ENCODE results near the gene FBXO5.

The FBXO5 gene

DNA sequence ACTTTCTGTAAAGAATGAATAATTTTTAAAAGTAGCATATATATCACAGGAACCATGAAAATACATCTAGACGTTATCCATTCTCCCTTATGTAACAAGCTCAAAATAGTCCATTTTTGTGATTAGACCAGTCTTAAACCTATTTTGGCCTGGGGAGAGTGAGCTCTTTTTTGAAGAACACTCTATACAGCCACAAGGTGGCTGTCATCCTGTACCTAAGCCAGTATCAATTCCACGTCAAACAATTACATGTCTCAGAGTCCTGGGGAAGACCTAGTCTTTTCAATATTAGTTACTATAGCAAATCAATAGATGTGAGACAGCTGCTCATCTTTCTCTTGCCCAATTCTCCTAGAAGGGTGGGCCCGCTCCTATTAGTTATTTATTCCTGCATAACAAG is 28.4 kb downstream of the FBXO5 start:
- Mint-ChIP-seq H3K36me3 (ENCODE audit: insufficient read depth) (no peaks in the 10 kb centered on the region), H3K27ac (no peak overlapping the region), H3K27me3 (peaks cover 60 to 65% of the 10 kb centered on the region in 2 donors), H3K9me3 (no peaks in the 10 kb centered on the region), H3K4me1 (ENCODE audit: low read depth in 2 of 2) (no peaks in the 10 kb centered on the region), H3K4me3 (no peak overlapping the region)
- ATAC-seq (replicated peaks) = no peak
- DNase-seq = no peak

DNA sequence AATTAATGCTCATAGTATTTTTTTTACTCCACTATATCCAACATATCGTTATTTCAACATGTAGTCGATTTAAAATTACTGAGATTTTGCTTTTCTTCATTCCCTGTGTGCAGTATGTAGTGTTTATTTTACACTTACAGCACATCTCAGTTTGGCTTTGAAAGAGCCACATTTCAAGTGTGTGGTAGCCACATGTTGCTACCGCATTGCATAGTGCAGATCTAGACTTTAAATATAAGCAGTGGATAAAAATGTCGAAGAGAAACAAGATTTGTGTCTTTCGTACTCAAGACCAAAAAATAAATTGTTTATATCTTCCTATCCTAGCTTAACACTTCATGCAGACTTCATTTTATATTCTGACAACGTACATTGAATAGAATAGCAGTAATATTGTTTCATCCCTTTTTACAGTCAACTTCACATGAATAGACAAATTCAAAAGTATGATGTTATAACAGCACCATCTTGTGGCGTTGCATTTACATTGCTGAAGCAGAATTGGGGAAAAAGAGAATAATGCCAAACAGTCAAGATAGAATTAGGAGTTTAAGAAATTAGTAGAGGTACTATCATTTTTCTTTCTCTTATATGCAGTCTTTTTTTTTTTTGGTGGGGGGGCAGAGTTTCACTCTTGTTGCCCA is 29.9 kb downstream of the FBXO5 start:
- Mint-ChIP-seq H3K27me3 (peaks cover 60 to 63% of the 10 kb centered on the region in 2 donors), H3K4me3 (no peak overlapping the region), H3K36me3 (ENCODE audit: insufficient read depth) (no peaks in the 10 kb centered on the region), H3K9me3 (no peaks in the 10 kb centered on the region), H3K4me1 (ENCODE audit: low read depth in 2 of 2) (peaks cover 4 to 5% of the 10 kb centered on the region in 2 donors), H3K27ac (no peak overlapping the region)
- ATAC-seq (replicated peaks) (no peak), DNase-seq (no peak)

GRCh38 chr6:152952045-152952444 is 30.8 kb downstream of the FBXO5 start:
- ATAC-seq (replicated peaks) = no peak
- H3K36me3 Mint-ChIP-seq (ENCODE audit: insufficient read depth) = no peaks in the 10 kb centered on the region

DNA sequence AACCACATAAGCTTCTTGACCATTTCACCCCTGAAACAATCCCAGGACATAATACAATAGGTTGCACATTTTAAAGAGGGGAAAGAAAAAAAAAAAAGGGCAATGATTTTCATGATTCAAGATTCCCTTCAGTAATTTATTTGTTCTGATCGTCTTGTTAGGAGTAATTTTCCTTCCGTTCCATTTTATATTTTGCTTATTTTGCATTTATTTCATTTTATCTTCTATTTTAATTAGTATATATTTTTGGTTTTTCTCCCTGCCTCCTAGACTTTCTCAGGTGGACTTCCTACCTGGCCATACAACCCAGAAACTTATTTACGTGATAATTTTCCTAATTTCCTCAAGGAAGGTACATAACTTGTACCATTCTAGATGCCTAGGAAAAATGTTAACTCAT is 32.6 kb downstream of the FBXO5 start:
- Mint-ChIP-seq H3K27me3 (peaks cover 52 to 57% of the 10 kb centered on the region in 2 donors), H3K9me3 (no peaks in the 10 kb centered on the region), H3K4me1 (ENCODE audit: low read depth in 2 of 2) (peaks cover 6 to 7% of the 10 kb centered on the region in 2 donors), H3K4me3 (no peak overlapping the region), H3K36me3 (ENCODE audit: insufficient read depth) (no peaks in the 10 kb centered on the region), H3K27ac (no peak overlapping the region)
- DNase-seq = no peak
- ATAC-seq (replicated peaks) = no peak

More at GRCh38 chr6:152952045-152952444, 30.8 kb downstream of the FBXO5 start:
- Mint-ChIP-seq H3K9me3 (no peaks in the 10 kb centered on the region), H3K27ac (no peak overlapping the region), H3K4me3 (no peak overlapping the region), H3K27me3 (peaks cover 63% of the 10 kb centered on the region in 2 donors), H3K4me1 (ENCODE audit: low read depth in 2 of 2) (peaks cover 6 to 7% of the 10 kb centered on the region in 2 donors)
- no peak for DNase-seq

DNA sequence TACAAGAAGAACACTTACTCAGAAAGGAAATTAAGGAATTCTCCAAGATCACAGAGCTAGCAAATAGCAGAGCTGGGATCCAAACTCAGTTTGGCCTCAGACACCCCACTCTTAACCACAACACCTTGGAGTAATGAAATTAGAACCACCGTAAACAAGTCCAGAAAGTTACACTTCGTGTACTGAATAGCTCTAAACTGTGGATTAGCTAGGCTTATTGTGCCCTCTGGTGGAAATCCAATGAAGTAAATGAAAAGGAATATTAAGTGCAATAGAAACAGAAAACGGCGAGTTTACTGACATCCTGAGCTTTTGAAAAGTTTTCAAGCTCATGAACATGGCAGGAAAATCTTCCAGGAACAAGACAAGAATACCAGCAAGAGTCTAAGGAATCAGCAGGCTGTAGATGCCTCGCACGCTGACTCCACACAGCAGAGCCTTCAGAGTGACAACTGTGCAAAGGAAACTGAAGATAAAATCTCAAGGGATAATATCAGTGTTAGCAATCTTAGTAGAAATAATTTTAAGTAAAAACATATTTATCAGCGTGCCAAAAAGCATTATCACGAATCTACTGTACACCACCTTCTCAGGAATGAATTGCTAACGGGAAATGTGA is 34.6 kb downstream of the FBXO5 start:
- Mint-ChIP-seq H3K9me3 (no peaks in the 10 kb centered on the region), H3K4me1 (ENCODE audit: low read depth in 2 of 2) (peaks cover 6 to 7% of the 10 kb centered on the region in 2 donors), H3K27me3 (peaks cover 48 to 62% of the 10 kb centered on the region in 2 donors), H3K36me3 (ENCODE audit: insufficient read depth) (no peaks in the 10 kb centered on the region), H3K27ac (no peak overlapping the region), H3K4me3 (peak overlapping the region in 1 of 2 donors; percentile 33)
- ATAC-seq (replicated peaks) = peak; percentile 71
- peak in 2 of 3 experiments; percentile 9 to 10 for DNase-seq

GRCh38 chr6:152946995-152947394 is 35.8 kb downstream of the FBXO5 start:
- no peaks in the 10 kb centered on the region for H3K9me3 Mint-ChIP-seq
- H3K36me3 Mint-ChIP-seq (ENCODE audit: insufficient read depth) = no peaks in the 10 kb centered on the region
- no peak overlapping the region for H3K27ac Mint-ChIP-seq
- peaks cover 6 to 7% of the 10 kb centered on the region in 2 donors for H3K4me1 Mint-ChIP-seq (ENCODE audit: low read depth in 2 of 2)
- ATAC-seq (replicated peaks) = no peak
- H3K27me3 Mint-ChIP-seq = peaks cover 49 to 54% of the 10 kb centered on the region in 2 donors
- no peak for DNase-seq
- H3K4me3 Mint-ChIP-seq = no peak overlapping the region

- H3K4me3 Mint-ChIP-seq = no peak overlapping the region
- no peak for ATAC-seq (replicated peaks)
- H3K36me3 Mint-ChIP-seq (ENCODE audit: insufficient read depth) = no peaks in the 10 kb centered on the region
- H3K27me3 Mint-ChIP-seq = peaks cover 50 to 52% of the 10 kb centered on the region in 2 donors
- no peaks in the 10 kb centered on the region for H3K9me3 Mint-ChIP-seq
- DNase-seq = no peak
- H3K4me1 Mint-ChIP-seq (ENCODE audit: low read depth in 2 of 2) = peaks cover 6 to 7% of the 10 kb centered on the region in 2 donors
- H3K27ac Mint-ChIP-seq = no peak overlapping the region
These were observed 36.4 kb downstream of the FBXO5 start for GRCh38 chr6:152946484-152946883.

DNA sequence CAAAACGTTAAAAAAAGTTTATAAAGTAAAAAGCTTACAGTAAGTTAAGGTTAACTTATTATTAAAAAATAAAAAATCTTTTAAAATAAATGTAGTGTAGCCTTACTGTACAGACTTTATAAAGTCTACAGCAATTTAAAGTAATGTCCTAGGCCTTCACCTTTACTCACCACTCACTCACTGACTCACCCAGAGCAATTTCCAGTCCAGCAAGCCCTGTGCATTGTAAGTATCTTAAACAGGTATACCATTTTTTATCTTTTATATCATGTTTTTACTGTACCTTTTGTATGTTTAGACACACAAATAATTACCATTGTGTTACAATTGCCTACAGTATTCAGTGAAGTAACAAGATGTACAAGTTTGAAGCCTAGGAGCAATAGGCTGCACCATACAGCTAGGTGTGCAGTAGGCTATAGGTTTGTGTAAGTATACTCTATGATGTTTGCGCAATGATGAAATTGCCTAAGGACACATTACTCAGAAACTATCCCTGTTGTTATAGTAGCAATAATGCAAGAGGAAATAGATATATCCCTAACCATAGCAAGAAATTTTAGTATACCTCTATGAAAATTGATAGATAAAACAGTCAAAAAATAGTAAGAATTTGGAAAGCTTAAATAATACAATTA is 39.5 kb downstream of the FBXO5 start:
- Mint-ChIP-seq H3K4me1 (ENCODE audit: low read depth in 2 of 2) (peaks cover 6 to 7% of the 10 kb centered on the region in 2 donors), H3K9me3 (no peaks in the 10 kb centered on the region), H3K27me3 (peaks cover 40 to 46% of the 10 kb centered on the region in 2 donors), H3K4me3 (no peak overlapping the region), H3K27ac (no peak overlapping the region), H3K36me3 (ENCODE audit: insufficient read depth) (no peaks in the 10 kb centered on the region)
- ATAC-seq (replicated peaks) = no peak
- no peak for DNase-seq

DNA sequence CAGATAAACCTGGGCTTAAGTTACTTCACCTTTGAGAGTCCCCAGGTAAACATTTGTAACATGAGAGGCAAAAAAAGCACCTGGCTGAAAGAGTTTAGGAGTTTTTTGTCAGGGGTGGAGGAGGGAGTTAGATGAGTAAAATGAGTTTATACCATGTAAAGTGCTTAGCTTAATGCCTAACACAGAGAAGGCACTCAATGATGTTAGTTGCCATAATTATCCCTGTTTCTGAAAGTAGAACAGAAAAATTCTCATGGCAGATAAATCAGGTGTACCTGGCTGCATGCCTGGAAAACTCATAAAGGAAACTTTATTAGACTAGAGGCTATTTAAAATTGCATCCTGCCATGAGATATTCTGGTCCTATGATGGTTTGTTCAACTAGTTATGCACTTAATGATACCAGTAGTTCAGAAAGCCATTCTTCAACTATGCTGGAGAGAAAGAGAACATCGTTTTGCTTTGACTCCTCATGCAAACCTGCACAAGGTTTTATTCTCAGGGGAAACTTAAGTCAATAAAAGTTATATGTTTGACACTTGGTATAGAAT is 40.4 kb downstream of the FBXO5 start:
- Mint-ChIP-seq H3K27me3 (peaks cover 42 to 44% of the 10 kb centered on the region in 2 donors), H3K27ac (no peak overlapping the region), H3K4me1 (ENCODE audit: low read depth in 2 of 2) (no peaks in the 10 kb centered on the region), H3K9me3 (no peaks in the 10 kb centered on the region), H3K4me3 (no peak overlapping the region), H3K36me3 (ENCODE audit: insufficient read depth) (no peaks in the 10 kb centered on the region)
- ATAC-seq (replicated peaks) (no peak), DNase-seq (no peak)

- H3K27me3 Mint-ChIP-seq = peaks cover 45 to 46% of the 10 kb centered on the region in 2 donors
- no peak overlapping the region for H3K27ac Mint-ChIP-seq
- ATAC-seq (replicated peaks) (no peak), DNase-seq (no peak)
- no peak overlapping the region for H3K4me3 Mint-ChIP-seq
- H3K4me1 Mint-ChIP-seq (ENCODE audit: low read depth in 2 of 2) = no peaks in the 10 kb centered on the region
- H3K36me3 Mint-ChIP-seq (ENCODE audit: insufficient read depth) = no peaks in the 10 kb centered on the region
- no peaks in the 10 kb centered on the region for H3K9me3 Mint-ChIP-seq
These were observed 41.1 kb downstream of the FBXO5 start for GRCh38 chr6:152941746-152942145.

- no peaks in the 10 kb centered on the region for H3K9me3 Mint-ChIP-seq
- no peak overlapping the region for H3K4me3 Mint-ChIP-seq
- H3K27me3 Mint-ChIP-seq = peaks cover 18% of the 10 kb centered on the region in 2 donors
- H3K36me3 Mint-ChIP-seq (ENCODE audit: insufficient read depth) = no peaks in the 10 kb centered on the region
- H3K27ac Mint-ChIP-seq = no peak overlapping the region
- no peak for ATAC-seq (replicated peaks)
- DNase-seq = no peak
- no peaks in the 10 kb centered on the region for H3K4me1 Mint-ChIP-seq (ENCODE audit: low read depth in 2 of 2)
These were observed 50.0 kb downstream of the FBXO5 start for GRCh38 chr6:152932865-152933264.

- Mint-ChIP-seq H3K27me3 (peaks cover 46 to 51% of the 10 kb centered on the region in 2 donors), H3K27ac (no peak overlapping the region), H3K36me3 (ENCODE audit: insufficient read depth) (no peaks in the 10 kb centered on the region), H3K4me3 (no peak overlapping the region), H3K4me1 (ENCODE audit: low read depth in 2 of 2) (no peaks in the 10 kb centered on the region), H3K9me3 (no peaks in the 10 kb centered on the region)
- DNase-seq = no peak
- ATAC-seq (replicated peaks) = no peak
These were observed 60.1 kb downstream of the FBXO5 start for GRCh38 chr6:152922706-152923105.
